Panc1 (cell line): ENCODE data around the gene DOK6. TPM values are rescaled to one million over a fixed set of nuclear protein-coding genes. Genes with fewer than 3 reads are reported as not detected.

Experiments used
- ATAC-seq: fragments of 200-7000 bp; cut with Tn5 transposase; 2 replicates; pipeline ENCODE4 v1.9.1; 2020; ENCODE audit warnings: mild to moderate bottlenecking, moderate library complexity
- BruUV-seq: library from RNA; stranded (reverse); fragments of 400-500 nt; replicated peaks from 2 replicates; lab custom pipeline; 2021; lab: Mats Ljungman, UMichigan
- CTCF ChIA-PET: fragments of 300-600 bp; sonication (Branson Sonifier 250); formaldehyde crosslinking; loops from one replicate; lab custom pipeline; 2022; ENCODE audit warnings: antibody characterized with exemption; lab: Charles Lee
- POLR2A ChIA-PET: fragments of 300-600 bp; sonication (Branson Sonifier 250); formaldehyde crosslinking; loops from one replicate; lab custom pipeline; 2022; ENCODE audit warnings: antibody characterized with exemption; lab: Charles Lee
- DNase-seq: peaks from one replicate; pipeline ENCODE4 v3.0.0-alpha.2; 2010; ENCODE audit warnings: low read depth, low spot score
- H3K27ac ChIP-seq: 2 replicates; pipeline ENCODE4 v1.5.1; 2011; ENCODE audit warnings: mild to moderate bottlenecking, low read length, inconsistent platforms
- H3K27me3 ChIP-seq: fragments of 200-500 bp; sonication (Bioruptor generic); 2 replicates; pipeline ENCODE4 v1.6.0; 2014; ENCODE audit warnings: low read length, inconsistent platforms; ENCODE audit not compliant: control insufficient read depth, insufficient read depth
- H3K36me3 ChIP-seq: fragments of 200-500 bp; sonication (Bioruptor generic); 2 replicates; pipeline ENCODE4 v1.5.1; 2014; ENCODE audit warnings: inconsistent platforms, mild to moderate bottlenecking, low read length, moderate library complexity; ENCODE audit not compliant: control insufficient read depth, insufficient read depth
- H3K4me1 ChIP-seq: 2 replicates; pipeline ENCODE4 v1.5.1; 2011; ENCODE audit warnings: inconsistent platforms, mild to moderate bottlenecking, low read length, moderate library complexity; ENCODE audit not compliant: control insufficient read depth, insufficient read depth
- H3K4me3 ChIP-seq, 2 experiments: 2 replicates each; pipeline ENCODE4 v1.5.1; 2011 to 2012; ENCODE audit warnings: low read depth in 2 of 2, low read length in 2 of 2, mild to moderate bottlenecking in 2 of 2, inconsistent platforms in 1 of 2, moderate library complexity in 1 of 2
- H3K9me3 ChIP-seq: fragments of 200-500 bp; sonication (Bioruptor generic); 2 replicates; pipeline ENCODE4 v1.5.1; 2014; ENCODE audit warnings: low read depth, mild to moderate bottlenecking, inconsistent platforms, low read length, moderate library complexity; ENCODE audit not compliant: control insufficient read depth, insufficient read depth
- CTCF ChIP-seq: fragments of 450-650 bp; IDR thresholded peaks from 2 replicates; pipeline ENCODE4 v1.5.1; 2017; ENCODE audit warnings: mild to moderate bottlenecking
- POLR2AphosphoS5 ChIP-seq: IDR thresholded peaks from 2 replicates; pipeline ENCODE4 v1.6.1; 2012; ENCODE audit warnings: mild to moderate bottlenecking, low read depth, low read length, moderate library complexity
- REST ChIP-seq, 2 experiments: IDR thresholded peaks; 2 replicates each; pipeline ENCODE4 v1.6.1; 2011 to 2012; ENCODE audit warnings: low read depth in 2 of 2, control low read depth in 1 of 2, low read length in 1 of 2, mild to moderate bottlenecking in 1 of 2, moderate library complexity in 1 of 2; ENCODE audit not compliant: insufficient read depth in 1 of 2
- SIN3A ChIP-seq: IDR thresholded peaks from 2 replicates; pipeline ENCODE4 v1.6.1; 2012; ENCODE audit warnings: low read depth, mild to moderate bottlenecking, low read length, moderate library complexity, borderline replicate concordance; ENCODE audit not compliant: insufficient read depth
- TCF7L2 ChIP-seq: IDR thresholded peaks from 2 replicates; pipeline ENCODE4 v1.6.1; 2011; ENCODE audit warnings: mild to moderate bottlenecking, low read depth, low read length, inconsistent platforms
- in situ Hi-C: cut with HindIII; loops from 2 replicates; pipeline ENCODE4 v1.10.0; 2016; ENCODE audit warnings: low sequenced_read_pairs, low pct_unique_long_range_greater_than_20kb
- intact Hi-C: fragments of 100-400 bp; cut with micrococcal nuclease; formaldehyde crosslinking; loops from one replicate; pipeline ENCODE4 v1.10.0; 2022; ENCODE audit not compliant: unreplicated experiment
- total RNA-seq: library from RNA; stranded (reverse); gene quantifications from one replicate; pipeline ENCODE4 v1.2.1, GENCODE V29; 2021; ENCODE audit not compliant: unreplicated experiment

Gene DOK6
- total RNA-seq, 1 experiment from 2014 or later = not detected

- Histone ChIP-seq H3K4me3 (no peak overlapping the region), H3K27ac (no peak overlapping the region), H3K4me1 (no peaks in the 10 kb centered on the region), H3K27me3 (no peaks in the 10 kb centered on the region), H3K9me3 (no peaks in the 10 kb centered on the region), H3K36me3 (no peaks in the 10 kb centered on the region)
- ChIA-PET CTCF (no interaction called here), POLR2A (interaction anchor here (0.7 kb wide), 1 partner anchor 544 kb away, joined by 4 read pairs; no protein-coding TSS in a partner anchor)
- BruUV-seq = no TSS peak
- in situ Hi-C loops = no loop called here
- DNase-seq (no peak), ATAC-seq (no peak)
- intact Hi-C loops = no loop called here
- TF ChIP-seq SIN3A = no peak
- no peak for TF ChIP-seq REST (IDR thresholded peaks at IDR 0.05; ENCODE audit: insufficient read depth in 1 of 2, low read depth in 2 of 2, low read length in 1 of 2)
- TF ChIP-seq CTCF = no peak
- no peak for TF ChIP-seq TCF7L2
- TF ChIP-seq POLR2AphosphoS5 = no peak
These were observed 438.8 kb downstream of the DOK6 start for GRCh38 chr18:69839497-69839896.

- no peak for ATAC-seq
- H3K4me3 ChIP-seq = no peak overlapping the region
- in situ Hi-C loops (no loop called here), intact Hi-C loops (no loop called here)
- TF ChIP-seq SIN3A (no peak), REST (IDR thresholded peaks at IDR 0.05; ENCODE audit: insufficient read depth in 1 of 2, low read depth in 2 of 2, low read length in 1 of 2) (no peak), TCF7L2 (no peak), CTCF (no peak), POLR2AphosphoS5 (no peak)
- H3K36me3 ChIP-seq = no peaks in the 10 kb centered on the region
- no peaks in the 10 kb centered on the region for H3K27me3 ChIP-seq
- DNase-seq = no peak
- no peaks in the 10 kb centered on the region for H3K9me3 ChIP-seq
- CTCF ChIA-PET = no interaction called here
- no peak overlapping the region for H3K27ac ChIP-seq
- H3K4me1 ChIP-seq = no peaks in the 10 kb centered on the region
- BruUV-seq = no TSS peak
- POLR2A ChIA-PET = no interaction called here
These were observed 439.3 kb downstream of the DOK6 start for GRCh38 chr18:69840001-69840400.
